Colonic mucosa (tissue), 4 donors: Measurements from ENCODE around the gene BLM. TPM values are rescaled to one million over a fixed set of nuclear protein-coding genes. Genes with fewer than 3 reads are reported as not detected.

Experiments
- DNase-seq: peaks from one replicate; pipeline ENCODE4 v3.0.0-alpha.2; 2020
- H3K27ac ChIP-seq: fragments of 200-600 bp; one replicate; pipeline ENCODE4 v1.8.0; 2021
- H3K27me3 ChIP-seq: fragments of 200-600 bp; one replicate; pipeline ENCODE4 v1.8.0; 2021
- H3K36me3 ChIP-seq: fragments of 200-600 bp; one replicate; pipeline ENCODE4 v1.8.0; 2021
- H3K4me1 ChIP-seq: fragments of 200-600 bp; one replicate; pipeline ENCODE4 v1.8.0; 2021; ENCODE audit warnings: mild to moderate bottlenecking
- H3K4me3 ChIP-seq: fragments of 200-600 bp; one replicate; pipeline ENCODE4 v1.8.0; 2021
- H3K9ac ChIP-seq, 2 donors: one replicate each; pipeline ENCODE4 v1.7.0; 2013; ENCODE audit warnings: control low read depth in 2 of 2, low read depth in 2 of 2, low read length in 2 of 2
- H3K9me3 ChIP-seq: fragments of 200-600 bp; one replicate; pipeline ENCODE4 v1.8.0; 2021
- intact Hi-C: fragments of 100-400 bp; cut with DNase I; formaldehyde crosslinking; loops from one replicate; pipeline ENCODE4 v1.14.1; 2022
- total RNA-seq, 2 donors: library from RNA; stranded (reverse); fragmentation: NEBNext Ultra II Directional in 1 of 2; extraction: Animal tissue kit (Norgen Biotek cat#: 25700) in 1 of 2; gene quantifications; one replicate each; pipeline ENCODE4 v1.2.1, GENCODE V29; 2021
- TF ChIP-seq, protein P1 (sequence below): fragments of 200-600 bp; IDR thresholded peaks from one replicate; pipeline ENCODE4 v1.8.0; 2022; ENCODE audit warnings: antibody characterized with exemption, mild to moderate bottlenecking
- donor health status: healthy.
- donor health status: DM: no; HTN: no; CAD: no.
- donor health status: DM: no; HTN: no; CAD: no.

The BLM gene
- total RNA-seq, 2 donors from 2014 or later: 3.3 to 16.7 TPM

DNA sequence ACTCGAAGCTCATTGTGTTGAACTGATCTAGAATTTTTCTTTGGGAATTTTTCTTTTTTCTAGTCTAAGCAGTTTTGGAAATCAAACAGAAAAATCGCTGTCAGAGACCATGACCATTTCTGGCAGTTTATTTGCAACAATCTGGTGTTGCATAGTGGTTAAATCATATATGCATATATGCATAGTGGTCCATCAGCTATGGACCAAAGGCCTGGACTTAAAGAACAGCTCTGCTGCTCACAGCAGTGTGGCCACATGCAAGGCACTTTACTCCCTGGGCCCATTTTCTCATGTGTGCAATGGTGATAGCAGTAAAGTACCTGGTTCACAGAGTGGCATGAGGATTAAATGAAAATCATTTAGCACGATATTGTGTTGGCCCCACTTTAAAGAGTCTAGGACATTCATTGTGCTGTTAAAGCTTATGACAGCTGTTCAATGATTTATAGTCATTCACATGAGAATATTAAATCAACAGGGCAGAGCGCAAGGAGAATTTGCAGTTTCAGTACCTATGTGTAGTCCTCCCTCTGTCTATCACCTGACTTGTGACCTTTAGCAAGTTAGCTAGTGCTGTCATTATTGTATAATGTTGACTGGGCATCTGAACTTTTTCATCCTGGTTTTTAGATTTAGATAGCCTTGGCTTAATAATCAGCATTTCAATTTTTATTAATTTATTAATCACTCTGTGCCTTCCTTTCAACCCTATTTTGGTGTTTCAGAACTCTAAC is 46.4 kb downstream of the BLM start:
- Histone ChIP-seq H3K9me3 (no peaks in the 10 kb centered on the region), H3K4me3 (no peak overlapping the region), H3K9ac (no peak overlapping the region), H3K27me3 (no peaks in the 10 kb centered on the region), H3K27ac (no peak overlapping the region), H3K4me1 (no peaks in the 10 kb centered on the region), H3K36me3 (no peaks in the 10 kb centered on the region)
- no peak for DNase-seq
- intact Hi-C loops: no loop called here
- TF ChIP-seq, protein P1, sequence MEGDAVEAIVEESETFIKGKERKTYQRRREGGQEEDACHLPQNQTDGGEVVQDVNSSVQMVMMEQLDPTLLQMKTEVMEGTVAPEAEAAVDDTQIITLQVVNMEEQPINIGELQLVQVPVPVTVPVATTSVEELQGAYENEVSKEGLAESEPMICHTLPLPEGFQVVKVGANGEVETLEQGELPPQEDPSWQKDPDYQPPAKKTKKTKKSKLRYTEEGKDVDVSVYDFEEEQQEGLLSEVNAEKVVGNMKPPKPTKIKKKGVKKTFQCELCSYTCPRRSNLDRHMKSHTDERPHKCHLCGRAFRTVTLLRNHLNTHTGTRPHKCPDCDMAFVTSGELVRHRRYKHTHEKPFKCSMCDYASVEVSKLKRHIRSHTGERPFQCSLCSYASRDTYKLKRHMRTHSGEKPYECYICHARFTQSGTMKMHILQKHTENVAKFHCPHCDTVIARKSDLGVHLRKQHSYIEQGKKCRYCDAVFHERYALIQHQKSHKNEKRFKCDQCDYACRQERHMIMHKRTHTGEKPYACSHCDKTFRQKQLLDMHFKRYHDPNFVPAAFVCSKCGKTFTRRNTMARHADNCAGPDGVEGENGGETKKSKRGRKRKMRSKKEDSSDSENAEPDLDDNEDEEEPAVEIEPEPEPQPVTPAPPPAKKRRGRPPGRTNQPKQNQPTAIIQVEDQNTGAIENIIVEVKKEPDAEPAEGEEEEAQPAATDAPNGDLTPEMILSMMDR: no peak

GRCh38 chr15:90765531-90765930 is 48.4 kb downstream of the BLM start:
- Histone ChIP-seq H3K36me3 (no peaks in the 10 kb centered on the region), H3K4me3 (no peak overlapping the region), H3K9ac (no peak overlapping the region), H3K27me3 (no peaks in the 10 kb centered on the region), H3K9me3 (no peaks in the 10 kb centered on the region), H3K4me1 (no peaks in the 10 kb centered on the region), H3K27ac (no peak overlapping the region)
- no peak for DNase-seq
- TF ChIP-seq, protein P1: no peak
- intact Hi-C loops: no loop called here

GRCh38 chr15:90765966-90766365 is 48.8 kb downstream of the BLM start:
- Histone ChIP-seq H3K9me3 (no peaks in the 10 kb centered on the region), H3K27me3 (no peaks in the 10 kb centered on the region), H3K36me3 (no peaks in the 10 kb centered on the region), H3K4me1 (no peaks in the 10 kb centered on the region), H3K9ac (no peak overlapping the region), H3K27ac (no peak overlapping the region), H3K4me3 (no peak overlapping the region)
- TF ChIP-seq, protein P1: no peak
- intact Hi-C loops: no loop called here
- no peak for DNase-seq

DNA sequence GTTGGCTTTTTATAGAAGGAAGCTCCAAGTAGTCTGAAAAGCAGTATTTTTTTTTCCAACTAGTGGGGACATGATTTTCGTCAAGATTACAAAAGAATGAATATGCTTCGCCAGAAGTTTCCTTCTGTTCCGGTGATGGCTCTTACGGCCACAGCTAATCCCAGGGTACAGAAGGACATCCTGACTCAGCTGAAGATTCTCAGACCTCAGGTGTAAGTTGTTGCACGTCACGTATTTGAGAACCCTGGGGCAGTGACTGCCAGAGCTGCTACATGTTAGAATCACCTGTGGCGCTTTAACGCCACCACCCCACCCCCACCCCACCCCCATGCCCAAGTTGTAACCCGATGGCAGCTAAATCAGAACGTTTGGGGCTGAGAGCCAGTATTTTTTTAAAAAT is 52.2 kb downstream of the BLM start:
- Histone ChIP-seq H3K9ac (no peak overlapping the region), H3K36me3 (no peaks in the 10 kb centered on the region), H3K27me3 (no peaks in the 10 kb centered on the region), H3K4me3 (no peak overlapping the region), H3K27ac (no peak overlapping the region), H3K9me3 (no peaks in the 10 kb centered on the region), H3K4me1 (no peaks in the 10 kb centered on the region)
- TF ChIP-seq, protein P1: no peak
- intact Hi-C loops: no loop called here
- no peak for DNase-seq

GRCh38 chr15:90773485-90773884 is 56.3 kb downstream of the BLM start:
- no peaks in the 10 kb centered on the region for H3K9me3 ChIP-seq
- no peak for DNase-seq
- TF ChIP-seq, protein P1: no peak
- no peaks in the 10 kb centered on the region for H3K27me3 ChIP-seq
- no peaks in the 10 kb centered on the region for H3K4me1 ChIP-seq
- no peak overlapping the region for H3K4me3 ChIP-seq
- H3K36me3 ChIP-seq: no peaks in the 10 kb centered on the region
- no peak overlapping the region for H3K27ac ChIP-seq
- H3K9ac ChIP-seq: no peak overlapping the region
- intact Hi-C loops: no loop called here
